OCI-LY7 (cell line): Measurements from ENCODE around the gene LPP.

ENCODE experiments used
- EZH2phosphoT487 ChIP-seq: fragments of 200-600 bp; sonication (generic); IDR thresholded peaks from 2 replicates; pipeline ENCODE4 v1.6.1; 2018; ENCODE audit warnings: low read depth, borderline replicate concordance, mild to moderate bottlenecking, mixed run types, antibody characterized with exemption, low read length, moderate library complexity, mixed read lengths
- TF ChIP-seq, protein P1 (sequence below): fragments of 200-600 bp; sonication (generic); conservative IDR thresholded peaks from 2 replicates; pipeline ENCODE4 v1.5.1; 2014; ENCODE audit warnings: mild to moderate bottlenecking, antibody characterized with exemption, low read length, moderate library complexity, mixed read lengths

DNA sequence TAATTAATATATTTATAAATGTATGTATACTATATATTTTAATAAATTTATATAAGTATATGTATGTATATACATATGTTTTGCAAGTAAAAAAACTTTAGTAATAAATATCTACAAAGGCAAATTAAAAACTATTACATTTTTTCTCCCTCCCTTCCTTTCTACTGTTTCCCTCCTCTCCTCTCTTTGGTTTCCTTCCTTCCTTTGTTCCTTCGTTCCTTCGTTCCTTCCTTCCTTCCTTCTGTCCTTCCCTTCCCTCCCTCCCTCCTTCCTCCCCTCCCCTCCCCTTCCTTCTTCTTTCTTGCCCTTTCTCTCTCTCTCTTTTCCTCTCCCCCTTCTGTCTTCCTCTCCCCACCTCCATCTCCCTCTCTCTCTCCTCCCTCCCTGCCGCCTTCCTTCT lies 423.6 kb downstream of the LPP start:
- TF ChIP-seq, protein P1, sequence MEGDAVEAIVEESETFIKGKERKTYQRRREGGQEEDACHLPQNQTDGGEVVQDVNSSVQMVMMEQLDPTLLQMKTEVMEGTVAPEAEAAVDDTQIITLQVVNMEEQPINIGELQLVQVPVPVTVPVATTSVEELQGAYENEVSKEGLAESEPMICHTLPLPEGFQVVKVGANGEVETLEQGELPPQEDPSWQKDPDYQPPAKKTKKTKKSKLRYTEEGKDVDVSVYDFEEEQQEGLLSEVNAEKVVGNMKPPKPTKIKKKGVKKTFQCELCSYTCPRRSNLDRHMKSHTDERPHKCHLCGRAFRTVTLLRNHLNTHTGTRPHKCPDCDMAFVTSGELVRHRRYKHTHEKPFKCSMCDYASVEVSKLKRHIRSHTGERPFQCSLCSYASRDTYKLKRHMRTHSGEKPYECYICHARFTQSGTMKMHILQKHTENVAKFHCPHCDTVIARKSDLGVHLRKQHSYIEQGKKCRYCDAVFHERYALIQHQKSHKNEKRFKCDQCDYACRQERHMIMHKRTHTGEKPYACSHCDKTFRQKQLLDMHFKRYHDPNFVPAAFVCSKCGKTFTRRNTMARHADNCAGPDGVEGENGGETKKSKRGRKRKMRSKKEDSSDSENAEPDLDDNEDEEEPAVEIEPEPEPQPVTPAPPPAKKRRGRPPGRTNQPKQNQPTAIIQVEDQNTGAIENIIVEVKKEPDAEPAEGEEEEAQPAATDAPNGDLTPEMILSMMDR: no peak
- TF ChIP-seq EZH2phosphoT487: no peak
